GM12878 (cell line): Measurements from ENCODE around the gene NRBP1.

ENCODE experiments used
- CBX5 ChIP-seq: sonication (generic); IDR thresholded peaks from 2 replicates; pipeline ENCODE4 v1.6.1; 2016; ENCODE audit warnings: low read depth, moderate library complexity, mild to moderate bottlenecking, inconsistent platforms
- EZH2 ChIP-seq: IDR thresholded peaks from 2 replicates; pipeline ENCODE4 v1.6.1; 2012; ENCODE audit warnings: low read depth, mild to moderate bottlenecking, control low read depth, inconsistent platforms, low read length, borderline replicate concordance; ENCODE audit not compliant: control insufficient read depth
- MTA3 ChIP-seq: IDR thresholded peaks from 2 replicates; pipeline ENCODE4 v1.6.1; 2012; ENCODE audit warnings: low read length, inconsistent platforms, borderline replicate concordance
- POLR2A ChIP-seq: IDR thresholded peaks from 2 replicates; pipeline ENCODE4 v1.6.1; 2011; ENCODE audit warnings: low read depth, mild to moderate bottlenecking, low read length
- STAT3 ChIP-seq: IDR thresholded peaks from 2 replicates; pipeline ENCODE4 v1.6.1; 2011; ENCODE audit warnings: low read depth, low read length, improper control_type of control experiment
- SUZ12 ChIP-seq: fragments of 200-600 bp; sonication (generic); IDR thresholded peaks from one replicate; pipeline ENCODE4 v1.6.1; 2018; ENCODE audit warnings: antibody characterized with exemption, mild to moderate bottlenecking; ENCODE audit not compliant: unreplicated experiment
- TF ChIP-seq, protein P1 (sequence below), 3 experiments: IDR thresholded peaks in 2 of 3; conservative IDR thresholded peaks in 1 of 3; 2 replicates each; pipeline ENCODE4 v1.5.1; 2011; ENCODE audit warnings: low read depth in 3 of 3, low read length in 3 of 3, mild to moderate bottlenecking in 3 of 3, control low read depth in 2 of 3, moderate library complexity in 2 of 3, inconsistent platforms in 1 of 3, mixed read lengths in 1 of 3; ENCODE audit not compliant: control insufficient read depth in 2 of 3, insufficient read depth in 1 of 3; ENCODE audit errors: extremely low read depth in 1 of 3
- TF ChIP-seq, protein P2 (sequence below): IDR thresholded peaks from 2 replicates; pipeline ENCODE4 v1.6.1; 2011; ENCODE audit warnings: borderline replicate concordance, low read depth, mild to moderate bottlenecking, moderate library complexity, mixed read lengths, low read length; ENCODE audit not compliant: insufficient read depth; ENCODE audit errors: extremely low read length

DNA sequence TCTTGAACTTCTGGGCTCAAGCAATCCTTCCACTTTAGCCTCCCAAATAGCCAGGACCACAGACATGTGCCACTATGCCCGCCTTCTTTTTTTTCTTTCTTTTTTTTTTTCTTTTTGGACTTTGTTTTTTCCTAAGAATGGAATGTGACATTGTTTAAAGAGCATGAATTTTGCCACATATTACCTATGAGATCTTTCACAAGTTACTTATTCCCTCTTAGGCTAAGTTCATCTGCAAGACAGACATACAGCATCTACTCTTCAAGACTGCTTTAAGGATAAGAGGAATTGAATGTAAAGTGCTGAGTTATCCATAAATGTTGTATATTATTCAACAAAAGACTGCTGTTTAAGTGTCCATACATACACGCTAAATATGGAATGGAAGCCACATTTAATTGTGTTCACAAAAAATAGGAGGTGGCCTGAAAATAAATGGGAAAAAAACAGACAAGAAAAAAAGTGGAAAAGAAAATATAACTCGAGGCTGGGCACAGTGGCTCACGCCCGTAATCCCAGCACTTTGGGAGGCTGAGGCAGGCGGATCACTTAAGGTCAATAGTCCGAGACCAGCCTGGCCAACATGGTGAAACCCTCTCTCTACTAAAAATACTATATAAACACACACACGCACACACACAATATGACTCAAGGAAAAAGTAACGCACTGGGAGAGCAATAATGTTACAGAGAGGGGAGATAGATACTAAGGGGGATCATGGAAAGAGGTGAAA lies 15.8 kb upstream of the NRBP1 start:
- TF ChIP-seq, protein P1, sequence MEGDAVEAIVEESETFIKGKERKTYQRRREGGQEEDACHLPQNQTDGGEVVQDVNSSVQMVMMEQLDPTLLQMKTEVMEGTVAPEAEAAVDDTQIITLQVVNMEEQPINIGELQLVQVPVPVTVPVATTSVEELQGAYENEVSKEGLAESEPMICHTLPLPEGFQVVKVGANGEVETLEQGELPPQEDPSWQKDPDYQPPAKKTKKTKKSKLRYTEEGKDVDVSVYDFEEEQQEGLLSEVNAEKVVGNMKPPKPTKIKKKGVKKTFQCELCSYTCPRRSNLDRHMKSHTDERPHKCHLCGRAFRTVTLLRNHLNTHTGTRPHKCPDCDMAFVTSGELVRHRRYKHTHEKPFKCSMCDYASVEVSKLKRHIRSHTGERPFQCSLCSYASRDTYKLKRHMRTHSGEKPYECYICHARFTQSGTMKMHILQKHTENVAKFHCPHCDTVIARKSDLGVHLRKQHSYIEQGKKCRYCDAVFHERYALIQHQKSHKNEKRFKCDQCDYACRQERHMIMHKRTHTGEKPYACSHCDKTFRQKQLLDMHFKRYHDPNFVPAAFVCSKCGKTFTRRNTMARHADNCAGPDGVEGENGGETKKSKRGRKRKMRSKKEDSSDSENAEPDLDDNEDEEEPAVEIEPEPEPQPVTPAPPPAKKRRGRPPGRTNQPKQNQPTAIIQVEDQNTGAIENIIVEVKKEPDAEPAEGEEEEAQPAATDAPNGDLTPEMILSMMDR (IDR thresholded peaks at IDR 0.05 in 2 of 3, conservative IDR thresholded peaks at IDR 0.05 in 1 of 3; ENCODE audit: control insufficient read depth in 2 of 3, extremely low read depth in 1 of 3, insufficient read depth in 1 of 3, low read depth in 3 of 3, low read length in 3 of 3), result no peak
- TF ChIP-seq, protein P2, sequence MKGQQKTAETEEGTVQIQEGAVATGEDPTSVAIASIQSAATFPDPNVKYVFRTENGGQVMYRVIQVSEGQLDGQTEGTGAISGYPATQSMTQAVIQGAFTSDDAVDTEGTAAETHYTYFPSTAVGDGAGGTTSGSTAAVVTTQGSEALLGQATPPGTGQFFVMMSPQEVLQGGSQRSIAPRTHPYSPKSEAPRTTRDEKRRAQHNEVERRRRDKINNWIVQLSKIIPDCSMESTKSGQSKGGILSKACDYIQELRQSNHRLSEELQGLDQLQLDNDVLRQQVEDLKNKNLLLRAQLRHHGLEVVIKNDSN, result no peak
- TF ChIP-seq MTA3, result no peak
- TF ChIP-seq SUZ12, result no peak
- TF ChIP-seq POLR2A, result no peak
- TF ChIP-seq STAT3, result no peak
- no peak for TF ChIP-seq EZH2
- no peak for TF ChIP-seq CBX5
